RWPE2 (cell line): ENCODE data around the gene PPP2R2B.

ENCODE experiments used
- ATAC-seq: fragments of 200-7000 bp; cut with Tn5 transposase; 3 replicates; pipeline ENCODE4 v1.9.1; 2021; ENCODE audit warnings: low read depth
- DNase-seq: peaks from one replicate; pipeline ENCODE4 v3.0.0-alpha.2; 2020; ENCODE audit warnings: low spot score
- H3K27ac ChIP-seq: fragments of 450-650 bp; 2 replicates; pipeline ENCODE4 v1.5.1; 2017; ENCODE audit warnings: mild to moderate bottlenecking; ENCODE audit not compliant: poor library complexity, severe bottlenecking
- H3K27me3 ChIP-seq: fragments of 250-450 bp; sonication (Bioruptor Pico); 2 replicates; pipeline ENCODE4 v1.5.1; 2021; ENCODE audit warnings: mild to moderate bottlenecking, moderate library complexity; ENCODE audit not compliant: insufficient read depth, poor library complexity, severe bottlenecking
- H3K36me3 ChIP-seq: fragments of 250-450 bp; sonication (Bioruptor Pico); 2 replicates; pipeline ENCODE4 v1.5.1; 2020; ENCODE audit warnings: low read depth, mild to moderate bottlenecking, moderate library complexity
- H3K4me1 ChIP-seq: fragments of 250-450 bp; sonication (Bioruptor Pico); 2 replicates; pipeline ENCODE4 v1.5.1; 2021; ENCODE audit warnings: mild to moderate bottlenecking, moderate library complexity; ENCODE audit not compliant: insufficient read depth, poor library complexity, severe bottlenecking
- H3K4me3 ChIP-seq: fragments of 250-450 bp; sonication (Bioruptor Pico); 2 replicates; pipeline ENCODE4 v1.5.1; 2021; ENCODE audit warnings: mild to moderate bottlenecking, moderate library complexity; ENCODE audit not compliant: severe bottlenecking
- H3K9me3 ChIP-seq: fragments of 250-450 bp; sonication (Bioruptor Pico); 2 replicates; pipeline ENCODE4 v1.5.1; 2021; ENCODE audit warnings: mild to moderate bottlenecking, moderate library complexity; ENCODE audit not compliant: severe bottlenecking
- TF ChIP-seq, protein P1 (sequence below): fragments of 450-650 bp; IDR thresholded peaks from one replicate; pipeline ENCODE4 v1.5.1; 2017; ENCODE audit warnings: mild to moderate bottlenecking, moderate library complexity; ENCODE audit not compliant: poor library complexity, severe bottlenecking

The PPP2R2B gene

DNA sequence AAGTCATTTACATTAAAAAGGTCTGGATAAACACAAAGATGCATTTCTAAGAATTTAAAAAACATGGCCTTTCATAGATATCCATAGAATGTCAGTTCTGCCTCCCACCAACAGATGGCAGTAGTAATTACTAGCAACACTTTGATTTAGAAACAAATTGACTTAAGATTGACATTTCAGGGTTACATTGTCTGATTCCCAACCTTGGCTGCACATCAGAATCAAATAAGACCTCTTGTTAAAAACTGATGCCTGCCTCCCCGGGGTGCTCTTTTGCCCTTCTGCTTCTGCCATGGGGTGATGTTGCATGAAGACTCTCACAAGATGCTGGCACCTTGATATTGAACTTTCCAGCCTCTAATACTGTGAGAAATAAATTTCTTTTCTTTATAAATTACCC is 216.3 kb downstream of the PPP2R2B start:
- no peak overlapping the region for H3K4me3 ChIP-seq
- H3K9me3 ChIP-seq, result no peaks in the 10 kb centered on the region
- no peak overlapping the region for H3K27ac ChIP-seq
- TF ChIP-seq, protein P1, sequence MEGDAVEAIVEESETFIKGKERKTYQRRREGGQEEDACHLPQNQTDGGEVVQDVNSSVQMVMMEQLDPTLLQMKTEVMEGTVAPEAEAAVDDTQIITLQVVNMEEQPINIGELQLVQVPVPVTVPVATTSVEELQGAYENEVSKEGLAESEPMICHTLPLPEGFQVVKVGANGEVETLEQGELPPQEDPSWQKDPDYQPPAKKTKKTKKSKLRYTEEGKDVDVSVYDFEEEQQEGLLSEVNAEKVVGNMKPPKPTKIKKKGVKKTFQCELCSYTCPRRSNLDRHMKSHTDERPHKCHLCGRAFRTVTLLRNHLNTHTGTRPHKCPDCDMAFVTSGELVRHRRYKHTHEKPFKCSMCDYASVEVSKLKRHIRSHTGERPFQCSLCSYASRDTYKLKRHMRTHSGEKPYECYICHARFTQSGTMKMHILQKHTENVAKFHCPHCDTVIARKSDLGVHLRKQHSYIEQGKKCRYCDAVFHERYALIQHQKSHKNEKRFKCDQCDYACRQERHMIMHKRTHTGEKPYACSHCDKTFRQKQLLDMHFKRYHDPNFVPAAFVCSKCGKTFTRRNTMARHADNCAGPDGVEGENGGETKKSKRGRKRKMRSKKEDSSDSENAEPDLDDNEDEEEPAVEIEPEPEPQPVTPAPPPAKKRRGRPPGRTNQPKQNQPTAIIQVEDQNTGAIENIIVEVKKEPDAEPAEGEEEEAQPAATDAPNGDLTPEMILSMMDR, result peak; percentile 85
- H3K36me3 ChIP-seq, result no peaks in the 10 kb centered on the region
- no peaks in the 10 kb centered on the region for H3K4me1 ChIP-seq
- ATAC-seq (no peak; the same call in 2 of the 3 replicates), DNase-seq (no peak)
- H3K27me3 ChIP-seq, result no peaks in the 10 kb centered on the region

DNA sequence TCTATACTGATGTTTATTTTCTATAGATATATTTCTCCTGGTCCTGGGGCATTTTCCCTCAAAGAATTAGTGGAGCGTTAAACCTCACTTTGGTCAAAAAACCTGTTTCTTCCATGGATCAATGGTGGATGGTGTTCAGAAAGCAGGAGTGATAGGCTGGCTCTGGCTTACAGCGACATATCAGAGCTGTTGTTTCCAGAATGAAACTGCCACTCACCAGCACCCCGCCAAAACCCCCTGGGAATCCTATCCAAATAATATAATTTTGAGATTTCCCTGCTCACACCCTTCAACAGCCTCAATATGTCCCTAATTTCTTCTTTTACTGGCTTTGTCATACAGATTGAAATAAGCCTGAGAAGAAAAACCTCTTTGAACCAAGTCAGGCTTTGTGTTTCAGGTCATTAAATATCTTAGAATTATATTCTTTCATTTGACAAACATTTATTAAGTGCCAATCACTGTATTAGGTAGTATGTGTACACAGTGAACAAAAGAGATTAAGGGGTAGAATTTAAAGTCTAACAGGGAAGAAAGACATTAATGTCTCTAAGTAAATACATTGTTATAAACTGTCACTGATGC is 218.1 kb downstream of the PPP2R2B start:
- no peaks in the 10 kb centered on the region for H3K4me1 ChIP-seq
- no peak for ATAC-seq
- no peaks in the 10 kb centered on the region for H3K9me3 ChIP-seq
- H3K4me3 ChIP-seq, result no peak overlapping the region
- no peak for DNase-seq
- no peaks in the 10 kb centered on the region for H3K27me3 ChIP-seq
- H3K36me3 ChIP-seq, result no peaks in the 10 kb centered on the region
- no peak overlapping the region for H3K27ac ChIP-seq
- TF ChIP-seq, protein P1, result no peak

DNA sequence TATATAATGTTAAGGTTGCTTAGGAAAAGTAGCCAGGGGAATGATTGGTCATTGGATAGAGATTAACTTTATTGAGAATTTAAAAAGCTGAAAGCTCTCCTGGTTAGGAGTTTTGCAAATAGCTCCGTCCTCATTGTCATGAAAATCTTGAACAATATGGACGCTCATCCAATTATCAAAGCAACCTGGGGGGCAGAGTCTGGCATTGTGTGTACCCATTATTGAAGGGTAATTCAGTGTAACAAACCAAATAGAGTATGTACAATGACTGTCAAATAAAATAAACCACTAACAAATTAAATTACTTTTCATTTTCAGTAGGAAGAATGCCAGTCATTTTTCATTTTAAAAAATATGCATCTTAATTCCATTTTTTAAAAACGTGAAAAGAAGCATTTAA is 218.6 kb downstream of the PPP2R2B start:
- ATAC-seq (no peak), DNase-seq (no peak)
- Histone ChIP-seq H3K9me3 (no peaks in the 10 kb centered on the region), H3K27me3 (no peaks in the 10 kb centered on the region), H3K4me3 (no peak overlapping the region), H3K36me3 (no peaks in the 10 kb centered on the region), H3K27ac (no peak overlapping the region), H3K4me1 (no peaks in the 10 kb centered on the region)
- TF ChIP-seq, protein P1, result no peak

DNA sequence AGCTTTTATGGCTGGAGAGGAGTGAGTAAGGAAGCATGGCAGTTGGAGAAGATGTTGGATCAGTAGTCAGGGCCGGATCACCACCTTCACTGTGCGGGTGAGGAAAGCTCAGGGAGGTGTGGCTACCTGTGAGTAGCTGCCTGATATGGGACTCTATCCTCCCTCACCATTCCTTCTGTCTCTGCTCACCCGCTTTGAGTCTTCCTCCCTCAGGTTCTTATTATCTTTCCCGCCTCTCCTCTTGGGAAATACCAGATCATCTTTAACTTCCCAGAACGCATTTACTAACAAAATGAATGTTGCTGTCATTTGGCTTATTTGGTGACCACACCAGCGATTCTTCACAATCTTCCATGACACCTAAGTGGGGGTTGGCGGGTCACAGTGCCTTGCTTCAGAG is 221.9 kb downstream of the PPP2R2B start:
- ATAC-seq, result no peak
- no peaks in the 10 kb centered on the region for H3K9me3 ChIP-seq
- TF ChIP-seq, protein P1, result no peak
- no peaks in the 10 kb centered on the region for H3K27me3 ChIP-seq
- H3K27ac ChIP-seq, result no peak overlapping the region
- no peak overlapping the region for H3K4me3 ChIP-seq
- no peaks in the 10 kb centered on the region for H3K4me1 ChIP-seq
- no peak for DNase-seq
- no peaks in the 10 kb centered on the region for H3K36me3 ChIP-seq

DNA sequence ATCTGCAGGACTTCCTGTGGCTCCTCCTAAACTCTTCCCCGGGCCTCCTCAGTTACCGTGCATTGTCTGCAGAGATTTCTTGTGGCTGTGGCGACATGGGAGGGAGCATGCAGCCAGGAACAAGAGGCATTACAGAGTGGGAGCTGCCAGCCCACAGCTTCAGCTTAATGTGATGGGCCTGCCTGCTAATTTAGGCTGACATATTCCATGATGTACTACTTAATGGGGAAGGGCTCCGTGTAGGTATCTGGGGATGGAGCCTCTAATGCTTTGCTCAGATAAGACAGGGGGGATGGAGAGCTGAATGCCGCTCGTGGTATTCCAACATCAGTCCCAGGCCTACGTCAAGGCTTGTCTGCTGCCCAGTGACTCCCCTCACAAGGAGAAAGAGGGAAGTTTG is 225.0 kb downstream of the PPP2R2B start:
- Histone ChIP-seq H3K27me3 (no peaks in the 10 kb centered on the region), H3K27ac (no peak overlapping the region), H3K36me3 (no peaks in the 10 kb centered on the region), H3K4me3 (no peak overlapping the region), H3K9me3 (no peaks in the 10 kb centered on the region), H3K4me1 (no peaks in the 10 kb centered on the region)
- ATAC-seq (no peak), DNase-seq (no peak)
- TF ChIP-seq, protein P1, result no peak
